ENCODE measurements around the gene ENG.

- TF ChIP-seq, protein P1, sequence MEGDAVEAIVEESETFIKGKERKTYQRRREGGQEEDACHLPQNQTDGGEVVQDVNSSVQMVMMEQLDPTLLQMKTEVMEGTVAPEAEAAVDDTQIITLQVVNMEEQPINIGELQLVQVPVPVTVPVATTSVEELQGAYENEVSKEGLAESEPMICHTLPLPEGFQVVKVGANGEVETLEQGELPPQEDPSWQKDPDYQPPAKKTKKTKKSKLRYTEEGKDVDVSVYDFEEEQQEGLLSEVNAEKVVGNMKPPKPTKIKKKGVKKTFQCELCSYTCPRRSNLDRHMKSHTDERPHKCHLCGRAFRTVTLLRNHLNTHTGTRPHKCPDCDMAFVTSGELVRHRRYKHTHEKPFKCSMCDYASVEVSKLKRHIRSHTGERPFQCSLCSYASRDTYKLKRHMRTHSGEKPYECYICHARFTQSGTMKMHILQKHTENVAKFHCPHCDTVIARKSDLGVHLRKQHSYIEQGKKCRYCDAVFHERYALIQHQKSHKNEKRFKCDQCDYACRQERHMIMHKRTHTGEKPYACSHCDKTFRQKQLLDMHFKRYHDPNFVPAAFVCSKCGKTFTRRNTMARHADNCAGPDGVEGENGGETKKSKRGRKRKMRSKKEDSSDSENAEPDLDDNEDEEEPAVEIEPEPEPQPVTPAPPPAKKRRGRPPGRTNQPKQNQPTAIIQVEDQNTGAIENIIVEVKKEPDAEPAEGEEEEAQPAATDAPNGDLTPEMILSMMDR (IDR thresholded peaks at IDR 0.05; ENCODE audit: borderline replicate concordance, extremely low read depth, low read length, poor library complexity, severe bottlenecking): no peak
- TF ChIP-seq EZH2 (IDR thresholded peaks at IDR 0.05; ENCODE audit: borderline replicate concordance, low read depth, low read length, severe bottlenecking): no peak
These were observed 502 bp upstream of the ENG start for GRCh38 chr9:127854960-127855359.

Measured in DND-41 (cell line).